H1 (cell line): ENCODE measurements around the gene SDF2. TPM values are rescaled to one million over a fixed set of nuclear protein-coding genes. Genes with fewer than 3 reads are reported as not detected.

Experiments used
- CTCF ChIA-PET: fragments of 300-600 bp; sonication (Branson Sonifier 250); formaldehyde crosslinking; loops from one replicate; lab custom pipeline; 2021; ENCODE audit not compliant: partially characterized antibody; lab: Charles Lee
- POLR2A ChIA-PET: fragments of 300-600 bp; sonication (Branson Sonifier 250); formaldehyde crosslinking; loops from one replicate; lab custom pipeline; 2021; ENCODE audit warnings: inconsistent platforms; ENCODE audit not compliant: partially characterized antibody; lab: Charles Lee
- DNase-seq, 2 experiments: peaks; one replicate each; pipeline versions ENCODE4 v3.0.0 to v3.0.0-alpha.2; 2010 to 2022; ENCODE audit warnings: low spot score in 2 of 2, low read depth in 1 of 2, mixed read lengths in 1 of 2
- FAIRE-seq: peaks from 2 replicates; lab custom pipeline; 2011; peaks lifted over from hg19 to GRCh38; lab: Jason Lieb, UNC
- H2AFZ ChIP-seq: 2 replicates; pipeline ENCODE4 v1.8.1; 2012; ENCODE audit warnings: low read length, inconsistent platforms
- H2AK5ac ChIP-seq: 2 replicates; pipeline ENCODE4 v1.6.1; 2013; ENCODE audit warnings: low read depth, low read length
- H2BK120ac ChIP-seq: replicated peaks from 2 replicates; pipeline ENCODE3; 2013; ENCODE audit warnings: low read depth, low read length, inconsistent platforms
- H2BK12ac ChIP-seq: 2 replicates; pipeline ENCODE4 v1.6.1; 2013; ENCODE audit warnings: low read depth, low read length
- H2BK15ac ChIP-seq: 2 replicates; pipeline ENCODE4 v1.6.1; 2013; ENCODE audit warnings: low read length
- H2BK20ac ChIP-seq: 2 replicates; pipeline ENCODE4 v1.6.1; 2013; ENCODE audit warnings: low read length
- H2BK5ac ChIP-seq: 2 replicates; pipeline ENCODE4 v1.6.1; 2013; ENCODE audit warnings: low read depth, low read length
- H3K14ac ChIP-seq: 2 replicates; pipeline ENCODE4 v1.6.1; 2013; ENCODE audit warnings: inconsistent platforms; ENCODE audit not compliant: insufficient read length
- H3K18ac ChIP-seq: 2 replicates; pipeline ENCODE4 v1.6.1; 2013; ENCODE audit warnings: low read length; ENCODE audit errors: extremely low read depth
- H3K23ac ChIP-seq: 2 replicates; pipeline ENCODE4 v1.6.1; 2013; ENCODE audit warnings: inconsistent platforms; ENCODE audit not compliant: insufficient read length
- H3K23me2 ChIP-seq: 2 replicates; pipeline ENCODE4 v1.6.1; 2013; ENCODE audit warnings: low read depth, low read length
- H3K27ac ChIP-seq: 2 replicates; pipeline ENCODE4 v1.6.1; 2011; ENCODE audit warnings: low read depth, low read length, inconsistent platforms
- H3K27me3 ChIP-seq, 4 experiments: replicated peaks in 1 of 4; 1 replicate in 1 of 4; 2 replicates in 3 of 4; pipeline versions ENCODE4 v1.6.1 to v1.8.1; 2011 to 2013; ENCODE audit warnings: low read length in 3 of 4, mild to moderate bottlenecking in 3 of 4, inconsistent platforms in 2 of 4, mixed read lengths in 2 of 4, moderate library complexity in 1 of 4; ENCODE audit not compliant: control insufficient read depth in 3 of 4, insufficient read depth in 3 of 4; ENCODE audit errors: extremely low read depth in 1 of 4
- H3K36me3 ChIP-seq, 4 experiments: 2 replicates each; pipeline versions ENCODE4 v1.6.1 to v1.8.1; 2011 to 2013; ENCODE audit warnings: mild to moderate bottlenecking in 4 of 4, low read length in 3 of 4, moderate library complexity in 2 of 4, control low read depth in 1 of 4, inconsistent platforms in 1 of 4; ENCODE audit not compliant: insufficient read depth in 4 of 4, control insufficient read depth in 2 of 4
- H3K4ac ChIP-seq: replicated peaks from 2 replicates; pipeline ENCODE3; 2013; ENCODE audit warnings: low read length, low read depth, mixed read lengths, inconsistent platforms; ENCODE audit not compliant: insufficient read length
- H3K4me1 ChIP-seq, 4 experiments: replicated peaks in 1 of 4; 1 replicate in 1 of 4; 2 replicates in 3 of 4; pipeline versions ENCODE4 v1.6.1 to v1.8.1; 2011 to 2013; ENCODE audit warnings: low read length in 3 of 4, inconsistent platforms in 2 of 4, mixed read lengths in 1 of 4; ENCODE audit not compliant: insufficient read depth in 4 of 4, control insufficient read depth in 3 of 4
- H3K4me2 ChIP-seq, 2 experiments: 2 replicates each; pipeline versions ENCODE4 v1.6.1 to v1.8.1; 2011 to 2013; ENCODE audit warnings: low read depth in 2 of 2, low read length in 2 of 2, control low read depth in 1 of 2, inconsistent platforms in 1 of 2, mild to moderate bottlenecking in 1 of 2; ENCODE audit not compliant: insufficient read depth in 1 of 2
- H3K4me3 ChIP-seq, 4 experiments: fragments of 200-600, 300-600 bp in 1 of 4; sonication (generic), shearing (Covaris generic), sonication (Bioruptor Twin) in 1 of 4; 2 replicates each; pipeline versions ENCODE4 v1.5.1 to v1.8.1; 2011 to 2016; ENCODE audit warnings: low read length in 4 of 4, low read depth in 3 of 4, control low read depth in 2 of 4, inconsistent platforms in 2 of 4, mild to moderate bottlenecking in 2 of 4, mixed read lengths in 1 of 4, moderate library complexity in 1 of 4; ENCODE audit not compliant: insufficient read depth in 2 of 4; ENCODE audit errors: extremely low read depth in 1 of 4
- H3K56ac ChIP-seq: replicated peaks from 2 replicates; pipeline ENCODE3; 2013; ENCODE audit warnings: low read depth, mild to moderate bottlenecking, mixed read lengths, low read length, inconsistent platforms; ENCODE audit not compliant: insufficient read length
- H3K79me1 ChIP-seq: 2 replicates; pipeline ENCODE4 v1.6.1; 2013; ENCODE audit warnings: low read depth, low read length, control low read depth
- H3K79me2 ChIP-seq, 2 experiments: 2 replicates each; pipeline versions ENCODE4 v1.6.1 to v1.8.1; 2012 to 2013; ENCODE audit warnings: low read length in 2 of 2, mild to moderate bottlenecking in 2 of 2, inconsistent platforms in 1 of 2; ENCODE audit not compliant: insufficient read depth in 2 of 2, control insufficient read depth in 1 of 2
- H3K9ac ChIP-seq, 4 experiments: replicated peaks in 1 of 4; 1 replicate in 1 of 4; 2 replicates in 3 of 4; pipeline versions ENCODE4 v1.6.1 to v1.8.1; 2011 to 2013; ENCODE audit warnings: low read depth in 3 of 4, low read length in 3 of 4, control low read depth in 2 of 4, mild to moderate bottlenecking in 2 of 4, moderate library complexity in 2 of 4, inconsistent platforms in 1 of 4; ENCODE audit errors: extremely low read depth in 1 of 4
- H3K9me3 ChIP-seq, 2 experiments: 2 replicates each; pipeline versions ENCODE4 v1.6.1 to v1.8.1; 2012 to 2013; ENCODE audit warnings: mild to moderate bottlenecking in 2 of 2, moderate library complexity in 2 of 2, control low read depth in 1 of 2, inconsistent platforms in 1 of 2, low read depth in 1 of 2, low read length in 1 of 2, mixed read lengths in 1 of 2; ENCODE audit not compliant: insufficient read depth in 2 of 2
- H4K20me1 ChIP-seq, 2 experiments: replicated peaks in 1 of 2; 2 replicates each; pipeline versions ENCODE3 to v1.8.1; 2011 to 2013; ENCODE audit warnings: inconsistent platforms in 2 of 2, low read length in 2 of 2, mild to moderate bottlenecking in 1 of 2; ENCODE audit not compliant: insufficient read depth in 2 of 2, control insufficient read depth in 1 of 2
- H4K5ac ChIP-seq: 2 replicates; pipeline ENCODE4 v1.6.1; 2013; ENCODE audit warnings: low read length, low read depth, mixed read lengths, inconsistent platforms; ENCODE audit not compliant: insufficient read length
- H4K8ac ChIP-seq: 2 replicates; pipeline ENCODE4 v1.8.0; 2013; ENCODE audit warnings: mild to moderate bottlenecking, moderate library complexity, low read length, inconsistent platforms; ENCODE audit not compliant: insufficient read depth; ENCODE audit errors: extremely low read depth
- H4K91ac ChIP-seq: replicated peaks from 2 replicates; pipeline ENCODE3; 2013; ENCODE audit warnings: low read length, mixed read lengths, inconsistent platforms; ENCODE audit not compliant: insufficient read length
- CEBPB ChIP-seq: IDR thresholded peaks from 2 replicates; pipeline ENCODE4 v1.6.1; 2012; ENCODE audit warnings: low read depth, low read length
- GTF2F1 ChIP-seq: IDR thresholded peaks from 2 replicates; pipeline ENCODE4 v1.6.1; 2012; ENCODE audit warnings: low read depth, low read length, improper control_type of control experiment, borderline replicate concordance
- JUND ChIP-seq: IDR thresholded peaks from 2 replicates; pipeline ENCODE4 v1.6.1; 2011; ENCODE audit warnings: mild to moderate bottlenecking, improper control_type of control experiment, low read length
- WGBS, 2 experiments: shearing (Covaris generic) in 1 of 2; methylation state at CpG; one replicate each; pipeline versions ENCODE4 v1.1.6 to v1.1.7; 2013 to 2015; ENCODE audit warnings: low lambda C conversion rate in 2 of 2, mixed read lengths in 2 of 2, inconsistent platforms in 1 of 2, low coverage in 1 of 2, missing lambda C conversion rate in 1 of 2; ENCODE audit not compliant: insufficient replicate concordance in 2 of 2, insufficient coverage in 1 of 2, insufficient read length in 1 of 2; ENCODE audit errors: extremely low coverage in 1 of 2, missing lambda C conversion rate in 1 of 2; 5-methylcytosine and 5-hydroxymethylcytosine counted together
- polyA plus RNA-seq, 7 experiments: library from polyadenylated mRNA; depleted of rRNA in 3 of 7; stranded (reverse) in 5 of 7; unstranded in 2 of 7; fragments of >200 nt in 5 of 7; fragments of 200-250 nt in 2 of 7; gene quantifications; 1 replicate in 5 of 7; 2 replicates in 1 of 7; 4 replicates in 1 of 7; pipeline versions ENCODE4 v1.2.1 to v1.2.3, GENCODE V29; 2011 to 2013; ENCODE audit warnings: missing spikeins in 2 of 7, mixed read lengths in 2 of 7
- total RNA-seq: library from RNA; stranded (reverse); fragmentation: NEBNext Ultra II Directional; extraction: Animal tissue kit (Norgen Biotek cat#: 25700); gene quantifications from 2 replicates; pipeline ENCODE4 v1.2.1, GENCODE V29; 2021

SDF2 gene
- total and polyA plus RNA-seq, 2 of the 8 experiments (the other 6 are each of a cell fraction or from before 2014, with no cell fraction given) = 44.8 to 65.4 TPM

DNA sequence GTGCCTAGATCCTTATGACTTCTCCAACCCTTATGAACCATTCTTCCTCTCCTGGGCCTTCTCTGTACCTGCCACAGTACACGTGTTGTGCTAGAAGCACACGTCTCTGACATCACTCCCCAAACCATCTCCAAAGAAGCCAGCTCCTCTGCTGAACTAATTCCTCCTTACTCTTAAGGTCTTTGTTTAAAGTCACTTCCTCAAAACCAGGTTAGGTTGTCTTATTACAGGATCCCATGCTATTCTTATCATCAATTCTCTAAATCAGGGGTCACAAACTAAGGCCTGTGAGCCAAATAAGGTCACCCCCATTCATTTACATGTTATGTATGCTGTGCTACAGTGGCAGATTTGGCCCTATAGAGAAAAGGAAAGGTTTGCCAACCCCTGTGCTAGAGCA is 4.3 kb upstream of the SDF2 start:
- no peak overlapping the region for H3K56ac ChIP-seq
- WGBS, 2 experiments = 96% methylated on average over 2 of the region's 2 CpGs; no CpG with 5 or more reads in 1 of the 2 experiments
- H2BK12ac ChIP-seq = no peak overlapping the region
- no peaks in the 10 kb centered on the region for H3K27me3 ChIP-seq
- FAIRE-seq (no peak), DNase-seq (no peak)
- peaks cover 7% of the 10 kb centered on the region for H3K79me1 ChIP-seq
- H3K18ac ChIP-seq = no peak overlapping the region
- H3K4me3 ChIP-seq = no peak overlapping the region
- H4K20me1 ChIP-seq = peaks cover 2 to 14% of the 10 kb centered on the region in 2 experiments
- CTCF ChIA-PET = no interaction called here
- POLR2A ChIA-PET = interaction anchor here (0.9 to 2.0 kb wide), 2 partner anchors 15 to 33 kb away, joined by 3 to 5 read pairs; no protein-coding TSS in a partner anchor
- H2BK120ac ChIP-seq = no peak overlapping the region
- H3K23ac ChIP-seq = no peak overlapping the region
- H3K9ac ChIP-seq = no peak overlapping the region
- no peak overlapping the region for H2BK15ac ChIP-seq
- TF ChIP-seq GTF2F1 (no peak), JUND (no peak), CEBPB (no peak)
- H3K4me1 ChIP-seq = peaks cover 0 to 1% (median 0%) of the 10 kb centered on the region in 4 experiments; a peak in 3 of 7 replicates
- H2BK5ac ChIP-seq = no peak overlapping the region
- no peak overlapping the region for H4K8ac ChIP-seq
- H3K79me2 ChIP-seq = peaks cover 22 to 67% of the 10 kb centered on the region in 2 experiments
- H3K36me3 ChIP-seq = peaks cover 4 to 21% (median 7%) of the 10 kb centered on the region in 4 experiments; a peak in 7 of 8 replicates
- H3K4ac ChIP-seq = no peak overlapping the region
- H3K14ac ChIP-seq = no peak overlapping the region
- no peak overlapping the region for H2AK5ac ChIP-seq
- peaks cover 3% of the 10 kb centered on the region; the same call in 1 of the 2 replicates for H3K23me2 ChIP-seq
- no peak overlapping the region for H4K5ac ChIP-seq
- no peak overlapping the region for H3K27ac ChIP-seq
- H3K4me2 ChIP-seq = no peak overlapping the region
- H2BK20ac ChIP-seq = no peak overlapping the region
- H2AFZ ChIP-seq = no peak overlapping the region
- H4K91ac ChIP-seq = no peak overlapping the region
- H3K9me3 ChIP-seq = no peaks in the 10 kb centered on the region
